SKM-1 (cell line): ENCODE results near the gene CFTR.
"Not testable (repeated sequence)": the region's sequence is repeated elsewhere in the genome, so short reads cannot be mapped to it uniquely, and the experiment has no call there.

Experiments
- DNase-seq: peaks from one replicate; lab custom pipeline; 2025; ENCODE audit not compliant: unreplicated experiment; lab: John Stamatoyannopoulos, UW

CFTR gene

GRCh38 chr7:117493460-117493859 is 13.6 kb downstream of the CFTR start:
- no peak for DNase-seq

- DNase-seq, result no peak
Observed at GRCh38 chr7:117495308-117495707, 15.5 kb downstream of the CFTR start.

- no peak for DNase-seq
Observed at GRCh38 chr7:117502331-117502730, 22.5 kb downstream of the CFTR start.

- DNase-seq, result no peak
Observed at GRCh38 chr7:117505238-117505637, 25.4 kb downstream of the CFTR start.

- no peak for DNase-seq
Observed at GRCh38 chr7:117508676-117509075, 28.9 kb downstream of the CFTR start.

- DNase-seq, result not testable (repeated sequence)
Observed at GRCh38 chr7:117517194-117517593, 37.4 kb downstream of the CFTR start.

- DNase-seq, result no peak
Observed at GRCh38 chr7:117530390-117530789, 50.6 kb downstream of the CFTR start.

GRCh38 chr7:117531595-117532244 is 51.9 kb downstream of the CFTR start:
- no peak for DNase-seq

GRCh38 chr7:117538053-117538452 is 58.2 kb downstream of the CFTR start:
- no peak for DNase-seq

- no peak for DNase-seq
Observed at GRCh38 chr7:117544061-117544460, 64.2 kb downstream of the CFTR start.

- no peak for DNase-seq
Observed at GRCh38 chr7:117548035-117548434, 68.2 kb downstream of the CFTR start.

- no peak for DNase-seq
Observed at GRCh38 chr7:117550625-117551024, 70.8 kb downstream of the CFTR start.

- DNase-seq, result no peak
Observed at GRCh38 chr7:117552660-117553059, 72.8 kb downstream of the CFTR start.

GRCh38 chr7:117555260-117555659 is 75.4 kb downstream of the CFTR start:
- DNase-seq, result no peak

- DNase-seq, result no peak
Observed at GRCh38 chr7:117559391-117559790, 79.6 kb downstream of the CFTR start.

GRCh38 chr7:117560030-117560429 is 80.2 kb downstream of the CFTR start:
- DNase-seq, result no peak

GRCh38 chr7:117562759-117563158 is 82.9 kb downstream of the CFTR start:
- no peak for DNase-seq

GRCh38 chr7:117564080-117564479 is 84.3 kb downstream of the CFTR start:
- no peak for DNase-seq

- no peak for DNase-seq
Observed at GRCh38 chr7:117564627-117565026, 84.8 kb downstream of the CFTR start.

GRCh38 chr7:117565226-117565625 is 85.4 kb downstream of the CFTR start:
- no peak for DNase-seq

- DNase-seq, result no peak
Observed at GRCh38 chr7:117567781-117568180, 88.0 kb downstream of the CFTR start.

- no peak for DNase-seq
Observed at GRCh38 chr7:117572856-117573620, 93.2 kb downstream of the CFTR start.

GRCh38 chr7:117581424-117581823 is 101.6 kb downstream of the CFTR start:
- no peak for DNase-seq
